PFSK-1 (cell line): ENCODE measurements around the gene BHLHE41.

Experiments used
- FOXP2 ChIP-seq: optimal IDR thresholded peaks from 2 replicates; pipeline ENCODE3; 2011; ENCODE audit warnings: borderline replicate concordance, control low read depth, inconsistent platforms; ENCODE audit not compliant: insufficient read depth; ENCODE audit errors: extremely low read length, extremely low read depth
- POLR2AphosphoS5 ChIP-seq: IDR thresholded peaks from 2 replicates; pipeline ENCODE4 v1.6.1; 2012; ENCODE audit warnings: low read depth, mild to moderate bottlenecking, control low read depth, low read length, moderate library complexity
- SIN3A ChIP-seq: IDR thresholded peaks from 2 replicates; pipeline ENCODE4 v1.6.1; 2012; ENCODE audit warnings: mild to moderate bottlenecking, low read length, moderate library complexity, borderline replicate concordance; ENCODE audit not compliant: insufficient read depth
- TAF1 ChIP-seq: IDR thresholded peaks from 2 replicates; pipeline ENCODE4 v1.6.1; 2012; ENCODE audit warnings: low read length, control low read depth, borderline replicate concordance; ENCODE audit not compliant: insufficient read depth
- TF ChIP-seq, protein P1 (sequence below), 2 experiments: IDR thresholded peaks; 2 replicates each; pipeline versions ENCODE4 v1.6.1 to v1.8.0; 2011 to 2012; ENCODE audit warnings: low read depth in 2 of 2, low read length in 2 of 2, control low read depth in 1 of 2, inconsistent platforms in 1 of 2, mild to moderate bottlenecking in 1 of 2, moderate library complexity in 1 of 2; ENCODE audit not compliant: insufficient read depth in 1 of 2

Gene BHLHE41

DNA sequence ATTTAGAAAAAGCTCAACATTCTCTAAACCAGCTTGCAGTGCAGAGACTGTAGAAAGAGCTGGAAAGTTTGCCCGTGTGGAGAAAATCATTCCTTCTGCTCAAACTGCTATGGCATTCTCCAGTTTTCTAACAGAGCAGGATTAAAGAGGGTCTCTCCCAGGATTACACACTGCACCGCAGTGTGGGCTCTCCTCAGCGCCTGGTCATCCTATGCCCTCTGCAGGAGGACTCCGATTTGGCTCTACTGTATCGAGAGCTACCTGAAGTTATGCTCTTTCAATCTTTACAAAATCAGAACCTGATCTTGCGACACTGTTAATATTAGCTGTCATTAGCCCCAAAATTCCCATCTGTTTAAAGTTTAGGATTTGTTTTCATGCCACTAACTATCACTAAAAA is 33.0 kb downstream of the BHLHE41 start:
- TF ChIP-seq SIN3A = no peak

DNA sequence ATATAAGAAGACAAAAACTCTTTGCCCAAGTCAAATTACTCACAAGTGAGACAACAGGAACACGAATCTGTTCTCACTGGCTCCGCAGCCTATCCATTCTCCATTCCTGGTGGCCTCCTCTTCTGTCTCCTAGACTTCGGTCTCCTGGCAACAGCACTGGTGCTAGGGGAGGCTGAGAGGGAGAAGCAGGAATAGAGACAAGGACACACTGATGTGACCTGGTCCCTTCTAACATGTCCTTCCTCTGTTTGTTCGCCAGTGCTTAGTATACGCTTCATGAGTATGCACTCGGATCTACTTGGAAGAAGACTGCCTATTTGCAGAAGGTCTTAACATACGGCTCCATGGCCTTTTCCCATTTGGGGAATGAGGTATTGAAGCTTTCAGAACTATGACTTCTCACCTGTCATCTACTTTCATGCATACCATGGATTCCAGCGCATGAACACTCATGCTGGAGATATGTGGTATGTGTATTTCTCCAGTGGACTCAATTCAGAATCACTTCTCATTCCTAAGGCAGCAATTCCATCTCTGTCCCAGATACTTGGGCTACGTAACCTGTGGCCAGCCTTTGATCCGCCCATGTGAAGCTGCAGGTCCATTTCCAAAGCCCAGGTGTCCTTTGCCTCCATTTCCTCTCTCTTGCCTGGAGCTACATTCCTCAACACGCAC is 33.9 kb downstream of the BHLHE41 start:
- TF ChIP-seq POLR2AphosphoS5 (no peak), FOXP2 (no peak), TAF1 (no peak), SIN3A (no peak)
- TF ChIP-seq, protein P1, sequence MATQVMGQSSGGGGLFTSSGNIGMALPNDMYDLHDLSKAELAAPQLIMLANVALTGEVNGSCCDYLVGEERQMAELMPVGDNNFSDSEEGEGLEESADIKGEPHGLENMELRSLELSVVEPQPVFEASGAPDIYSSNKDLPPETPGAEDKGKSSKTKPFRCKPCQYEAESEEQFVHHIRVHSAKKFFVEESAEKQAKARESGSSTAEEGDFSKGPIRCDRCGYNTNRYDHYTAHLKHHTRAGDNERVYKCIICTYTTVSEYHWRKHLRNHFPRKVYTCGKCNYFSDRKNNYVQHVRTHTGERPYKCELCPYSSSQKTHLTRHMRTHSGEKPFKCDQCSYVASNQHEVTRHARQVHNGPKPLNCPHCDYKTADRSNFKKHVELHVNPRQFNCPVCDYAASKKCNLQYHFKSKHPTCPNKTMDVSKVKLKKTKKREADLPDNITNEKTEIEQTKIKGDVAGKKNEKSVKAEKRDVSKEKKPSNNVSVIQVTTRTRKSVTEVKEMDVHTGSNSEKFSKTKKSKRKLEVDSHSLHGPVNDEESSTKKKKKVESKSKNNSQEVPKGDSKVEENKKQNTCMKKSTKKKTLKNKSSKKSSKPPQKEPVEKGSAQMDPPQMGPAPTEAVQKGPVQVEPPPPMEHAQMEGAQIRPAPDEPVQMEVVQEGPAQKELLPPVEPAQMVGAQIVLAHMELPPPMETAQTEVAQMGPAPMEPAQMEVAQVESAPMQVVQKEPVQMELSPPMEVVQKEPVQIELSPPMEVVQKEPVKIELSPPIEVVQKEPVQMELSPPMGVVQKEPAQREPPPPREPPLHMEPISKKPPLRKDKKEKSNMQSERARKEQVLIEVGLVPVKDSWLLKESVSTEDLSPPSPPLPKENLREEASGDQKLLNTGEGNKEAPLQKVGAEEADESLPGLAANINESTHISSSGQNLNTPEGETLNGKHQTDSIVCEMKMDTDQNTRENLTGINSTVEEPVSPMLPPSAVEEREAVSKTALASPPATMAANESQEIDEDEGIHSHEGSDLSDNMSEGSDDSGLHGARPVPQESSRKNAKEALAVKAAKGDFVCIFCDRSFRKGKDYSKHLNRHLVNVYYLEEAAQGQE (IDR thresholded peaks at IDR 0.05; ENCODE audit: insufficient read depth in 1 of 2, low read depth in 2 of 2, low read length in 2 of 2) = no peak

DNA sequence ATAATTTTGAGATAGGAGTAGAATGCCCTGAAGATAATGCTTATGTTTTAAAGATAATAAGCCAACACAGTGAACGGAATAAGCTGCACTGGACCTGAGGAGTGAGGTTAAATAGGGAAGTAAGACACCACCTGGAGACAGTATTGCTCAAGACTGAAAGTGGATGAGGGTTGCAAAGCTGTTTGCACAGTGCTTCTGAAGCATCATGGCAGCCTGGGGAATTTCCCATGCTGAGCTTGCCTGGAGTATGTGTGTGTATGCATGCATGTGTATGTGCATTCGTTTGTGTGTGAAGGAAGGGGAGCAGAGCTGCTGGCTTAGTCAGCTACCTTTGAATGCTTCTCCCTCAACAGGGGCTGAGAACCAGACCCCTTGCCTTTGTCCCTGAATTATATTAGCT is 35.8 kb downstream of the BHLHE41 start:
- TF ChIP-seq SIN3A = no peak
- TF ChIP-seq POLR2AphosphoS5 = no peak
- TF ChIP-seq FOXP2 = no peak
- TF ChIP-seq, protein P1 (IDR thresholded peaks at IDR 0.05; ENCODE audit: insufficient read depth in 1 of 2, low read depth in 2 of 2, low read length in 2 of 2) = no peak
- TF ChIP-seq TAF1 = no peak

DNA sequence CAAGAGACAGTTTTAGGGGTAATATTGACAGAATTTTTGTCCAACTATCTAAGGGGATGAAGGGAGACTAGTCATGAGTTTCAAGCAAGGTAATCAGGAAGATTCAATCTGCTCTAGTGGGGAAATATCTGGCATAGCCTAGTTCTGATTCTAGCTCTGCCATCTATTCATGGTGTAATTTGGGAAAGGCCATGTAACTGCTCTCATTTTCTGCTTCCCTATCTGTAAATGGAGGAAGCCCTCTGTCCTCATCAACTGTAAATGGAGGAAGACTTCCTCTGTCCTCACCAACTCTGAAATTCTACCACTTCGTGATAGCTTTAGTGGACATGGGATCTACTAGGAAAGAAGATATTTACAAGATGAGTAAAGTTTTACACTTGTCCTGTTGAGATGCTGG is 37.9 kb downstream of the BHLHE41 start:
- no peak for TF ChIP-seq TAF1
- TF ChIP-seq POLR2AphosphoS5 = no peak
- TF ChIP-seq FOXP2 = no peak
- TF ChIP-seq SIN3A = no peak
- TF ChIP-seq, protein P1 (IDR thresholded peaks at IDR 0.05; ENCODE audit: insufficient read depth in 1 of 2, low read depth in 2 of 2, low read length in 2 of 2) = no peak

DNA sequence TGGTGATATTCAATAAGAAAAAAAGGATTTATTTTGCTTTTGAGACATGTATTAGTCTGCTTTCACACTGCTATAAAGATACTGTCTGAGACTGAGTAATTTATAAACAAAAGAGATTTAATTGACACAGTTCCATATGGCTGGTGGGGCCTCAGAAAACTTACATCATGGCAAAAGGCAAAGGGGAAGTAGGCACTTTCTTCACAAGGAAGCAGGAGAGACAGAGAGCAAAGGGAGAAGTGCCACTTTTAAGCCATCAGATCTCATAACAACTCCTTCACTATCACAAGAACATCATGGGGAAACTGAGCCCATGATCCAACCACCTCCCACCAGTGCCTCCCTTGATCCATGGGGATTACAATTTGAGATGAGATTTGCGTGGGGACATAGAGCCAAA is 43.9 kb downstream of the BHLHE41 start:
- no peak for TF ChIP-seq POLR2AphosphoS5
- no peak for TF ChIP-seq SIN3A
- no peak for TF ChIP-seq FOXP2
- TF ChIP-seq, protein P1 (IDR thresholded peaks at IDR 0.05; ENCODE audit: insufficient read depth in 1 of 2, low read depth in 2 of 2, low read length in 2 of 2) = no peak
- TF ChIP-seq TAF1 = no peak
